Type B pancreatic cell (in vitro differentiated cells): Measurements from ENCODE around the gene FOXP4. TPM values are rescaled to one million over a fixed set of nuclear protein-coding genes. Genes with fewer than 3 reads are reported as not detected.

Experiments used
- DNase-seq: peaks from one replicate; pipeline ENCODE4 v3.0.0; 2021; ENCODE audit warnings: mixed read lengths; ENCODE audit not compliant: unreplicated experiment; ENCODE audit errors: extremely low spot score
- H3K27ac Mint-ChIP-seq: 2 replicates; pipeline ENCODE4 v1.8.0; 2021; ENCODE audit warnings: mild to moderate bottlenecking, mixed read lengths
- H3K27me3 Mint-ChIP-seq: 2 replicates; pipeline ENCODE4 v1.8.0; 2021; ENCODE audit warnings: mixed read lengths
- H3K36me3 Mint-ChIP-seq: 2 replicates; pipeline ENCODE4 v1.8.0; 2021; ENCODE audit warnings: mixed read lengths
- H3K4me1 Mint-ChIP-seq: one replicate; pipeline ENCODE4 v1.8.0; 2021; ENCODE audit warnings: mixed read lengths; ENCODE audit not compliant: unreplicated experiment
- H3K4me3 Mint-ChIP-seq: 2 replicates; pipeline ENCODE4 v1.8.0; 2021; ENCODE audit warnings: mild to moderate bottlenecking, mixed read lengths
- H3K9me3 Mint-ChIP-seq: 2 replicates; pipeline ENCODE4 v1.8.0; 2021; ENCODE audit warnings: mixed read lengths
- CTCF ChIP-seq: fragments of 200-600 bp; sonication (generic); conservative IDR thresholded peaks from 2 replicates; pipeline ENCODE4 v1.5.0; 2021; ENCODE audit warnings: antibody characterized with exemption, mild to moderate bottlenecking
- total RNA-seq: library from RNA; stranded (reverse); gene quantifications from 2 replicates; pipeline ENCODE4 v1.2.1, GENCODE V29; 2021; ENCODE audit warnings: low replicate concordance

FOXP4 gene
- total RNA-seq, 1 donor from 2014 or later, result 100 TPM

GRCh38 chr6:41524634-41525011 is 21.6 kb upstream of the FOXP4 start:
- Mint-ChIP-seq H3K4me1 (peaks cover 47% of the 10 kb centered on the region), H3K4me3 (peak overlapping the region; percentile 17), H3K27ac (peak overlapping the region; percentile 62), H3K36me3 (no peaks in the 10 kb centered on the region), H3K9me3 (no peaks in the 10 kb centered on the region), H3K27me3 (peaks cover 12% of the 10 kb centered on the region)
- TF ChIP-seq CTCF, result no peak
- no peak for DNase-seq

GRCh38 chr6:41527721-41528408 is 18.3 kb upstream of the FOXP4 start:
- no peak for DNase-seq
- Mint-ChIP-seq H3K27me3 (peaks cover 22% of the 10 kb centered on the region), H3K4me1 (peaks cover 53% of the 10 kb centered on the region), H3K27ac (no peak overlapping the region), H3K36me3 (no peaks in the 10 kb centered on the region), H3K9me3 (no peaks in the 10 kb centered on the region), H3K4me3 (peak overlapping the region; percentile 40)
- no peak for TF ChIP-seq CTCF

GRCh38 chr6:41528409-41528963 is 17.7 kb upstream of the FOXP4 start:
- peaks cover 19% of the 10 kb centered on the region for H3K27me3 Mint-ChIP-seq
- no peak overlapping the region for H3K27ac Mint-ChIP-seq
- H3K9me3 Mint-ChIP-seq, result no peaks in the 10 kb centered on the region
- H3K4me1 Mint-ChIP-seq, result peaks cover 49% of the 10 kb centered on the region
- H3K4me3 Mint-ChIP-seq, result peak overlapping the region; percentile 40
- TF ChIP-seq CTCF, result no peak
- no peaks in the 10 kb centered on the region for H3K36me3 Mint-ChIP-seq
- no peak for DNase-seq

GRCh38 chr6:41529049-41529448 is 17.1 kb upstream of the FOXP4 start:
- Mint-ChIP-seq H3K36me3 (no peaks in the 10 kb centered on the region), H3K4me3 (peak overlapping the region; percentile 26), H3K9me3 (no peaks in the 10 kb centered on the region), H3K27me3 (peaks cover 19% of the 10 kb centered on the region), H3K27ac (no peak overlapping the region), H3K4me1 (peaks cover 43% of the 10 kb centered on the region)
- no peak for DNase-seq
- TF ChIP-seq CTCF, result no peak

GRCh38 chr6:41529970-41530369 is 16.2 kb upstream of the FOXP4 start:
- peaks cover 16% of the 10 kb centered on the region for H3K27me3 Mint-ChIP-seq
- no peak for DNase-seq
- no peaks in the 10 kb centered on the region for H3K9me3 Mint-ChIP-seq
- TF ChIP-seq CTCF, result no peak
- H3K36me3 Mint-ChIP-seq, result no peaks in the 10 kb centered on the region
- H3K4me1 Mint-ChIP-seq, result peaks cover 37% of the 10 kb centered on the region
- no peak overlapping the region for H3K27ac Mint-ChIP-seq
- no peak overlapping the region for H3K4me3 Mint-ChIP-seq
